GM19328 (cell line): ENCODE measurements around the gene CLEC11A.
"Not testable (repeated sequence)": the region's sequence is repeated elsewhere in the genome, so short reads cannot be mapped to it uniquely, and the experiment has no call there.

ENCODE experiments used
- ATAC-seq: cut with Tn5 transposase; IDR thresholded peaks from one replicate; pipeline ENCODE4 v1.9.1; 2021; ENCODE audit warnings: mild to moderate bottlenecking, moderate library complexity; ENCODE audit not compliant: unreplicated experiment

CLEC11A gene

DNA sequence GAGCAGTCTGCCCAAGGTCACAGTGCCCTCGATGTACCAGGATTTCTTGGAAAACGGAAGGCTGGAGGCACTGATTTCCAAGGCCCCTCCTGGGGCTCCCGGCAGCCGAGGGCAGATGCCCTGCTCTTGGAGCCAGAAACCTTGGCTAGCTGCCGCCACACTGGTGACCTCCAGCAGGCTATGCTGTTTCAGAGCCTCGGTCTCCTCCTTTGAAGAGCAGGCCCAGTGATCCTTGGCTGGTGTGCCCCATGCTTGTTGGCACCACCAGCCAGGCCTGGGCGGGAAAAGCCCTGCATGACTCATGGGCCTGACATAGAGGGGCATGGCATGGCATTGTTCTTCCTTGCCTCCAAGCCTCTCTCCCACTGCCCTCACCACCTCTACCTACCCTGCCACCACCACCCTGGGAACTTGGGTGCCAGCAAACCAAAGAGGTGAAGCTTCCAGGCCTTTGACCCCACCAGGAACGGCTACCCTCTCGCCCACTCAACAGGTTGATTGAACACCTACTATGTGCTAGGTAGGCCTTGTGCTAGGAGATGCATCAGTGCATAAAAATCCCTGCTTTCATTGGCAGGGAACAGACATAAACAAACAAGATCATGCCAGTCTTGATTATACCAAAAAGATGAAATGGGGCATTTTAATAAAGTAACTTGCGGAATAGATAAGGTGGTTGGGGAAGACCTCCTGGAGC lies 1.6 kb upstream of the CLEC11A start:
- no peak for ATAC-seq

DNA sequence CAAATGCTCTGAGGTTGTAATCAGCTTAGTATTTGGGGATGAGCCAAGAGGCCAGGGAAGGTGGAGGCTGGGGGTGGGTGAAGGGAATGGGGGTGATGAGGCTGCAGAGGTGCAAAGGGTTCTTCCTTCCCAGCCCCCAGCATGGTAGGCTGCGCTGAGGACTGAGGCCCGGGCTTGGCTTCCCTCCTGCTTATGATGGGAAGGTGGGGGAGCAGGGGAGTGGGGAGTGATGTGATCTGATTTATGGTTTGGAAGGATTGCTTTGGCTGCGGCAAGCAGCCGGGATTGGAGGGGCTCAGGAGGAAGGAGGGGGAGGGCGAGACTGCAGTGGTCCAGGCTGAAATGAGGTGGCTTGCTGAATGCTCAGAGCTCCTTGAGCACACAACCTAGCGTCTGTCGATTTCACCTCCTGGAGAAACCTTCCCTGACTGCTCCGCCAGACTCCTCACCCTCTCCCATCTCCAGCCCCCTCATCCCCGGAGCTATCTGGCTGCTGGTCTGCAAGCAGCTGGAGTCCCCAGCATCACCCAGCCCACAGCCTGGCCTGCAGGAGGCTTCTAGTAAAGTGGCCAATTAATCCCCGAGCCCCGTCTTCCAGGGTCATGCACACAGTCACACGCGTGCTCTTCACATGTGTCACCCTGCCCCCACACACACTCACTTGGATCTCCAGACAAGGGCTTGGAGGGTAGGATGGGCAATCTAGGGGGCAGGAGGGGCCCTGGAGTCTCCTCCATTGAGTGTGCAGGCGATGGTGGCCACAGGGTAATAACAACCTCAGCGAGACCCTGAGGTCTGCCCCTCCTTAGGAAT lies 757 bp upstream of the CLEC11A start:
- ATAC-seq: no peak

GRCh38 chr19:50723735-50724521 lies 764 bp downstream of the CLEC11A start:
- ATAC-seq: no peak

GRCh38 chr19:50724522-50725217 lies 1.5 kb downstream of the CLEC11A start:
- ATAC-seq: no peak

- no peak for ATAC-seq
Observed at GRCh38 chr19:50725218-50725910, 2.2 kb downstream of the CLEC11A start.

GRCh38 chr19:50725911-50726230 lies 2.7 kb downstream of the CLEC11A start:
- ATAC-seq: no peak

GRCh38 chr19:50728084-50728737 lies 5.0 kb downstream of the CLEC11A start:
- no peak for ATAC-seq

DNA sequence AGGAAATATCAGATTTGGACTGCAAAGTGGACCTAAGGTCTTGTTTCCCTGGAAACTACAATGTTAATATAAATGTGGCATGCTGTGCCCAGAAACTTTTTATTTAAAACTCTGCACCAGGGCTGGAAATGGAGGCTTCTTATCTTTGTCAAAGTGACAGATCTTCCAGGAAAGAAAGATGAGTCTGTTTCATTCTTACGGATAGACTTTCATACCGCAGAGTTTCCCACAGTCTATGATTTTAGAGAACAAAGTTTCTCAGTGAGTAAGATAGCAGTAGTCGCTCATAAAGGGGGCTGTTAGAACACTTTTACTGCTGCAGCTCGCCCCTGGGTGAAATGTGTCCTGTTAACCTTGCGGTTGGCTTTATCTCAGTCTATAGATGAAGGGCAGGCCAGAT lies 6.7 kb downstream of the CLEC11A start:
- ATAC-seq: no peak

DNA sequence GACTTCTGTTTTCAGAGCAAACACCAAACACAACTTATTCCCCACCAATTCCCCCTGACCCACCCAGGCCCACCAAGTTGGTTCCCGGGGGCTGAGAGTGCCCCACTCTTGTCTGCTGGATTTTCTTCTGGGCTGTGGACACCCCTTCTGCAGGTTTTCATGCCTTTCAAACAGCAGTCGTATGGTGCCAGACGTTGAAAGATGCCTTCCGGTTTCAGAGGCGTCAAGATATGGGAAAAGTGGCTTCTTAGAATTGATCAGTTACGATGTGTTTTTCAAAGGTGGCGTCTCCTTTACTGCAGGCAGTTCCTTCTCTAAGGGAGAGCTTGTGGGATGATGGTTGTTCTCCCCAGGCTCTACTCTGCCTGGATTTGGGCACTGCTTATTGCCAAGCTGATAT lies 12.7 kb downstream of the CLEC11A start:
- ATAC-seq: no peak

DNA sequence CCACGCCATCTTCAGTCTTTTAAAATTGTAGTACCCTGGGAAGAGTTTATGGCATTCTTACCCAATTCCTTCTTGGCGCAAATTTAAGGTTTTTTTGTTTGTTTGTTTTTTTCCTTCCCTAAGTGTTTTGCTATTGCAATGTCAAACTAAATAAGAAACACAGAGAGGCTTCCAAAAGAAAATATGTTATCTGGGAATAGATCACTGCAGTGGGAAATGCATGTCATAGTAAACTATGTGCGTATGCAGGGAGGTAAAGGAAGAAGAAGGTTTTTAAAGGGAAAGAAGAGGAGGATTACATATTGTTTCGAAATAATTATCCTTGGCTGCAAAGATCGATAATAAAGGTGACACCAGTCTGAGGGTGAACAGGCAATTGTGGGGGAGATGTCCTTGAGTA lies 13.2 kb downstream of the CLEC11A start:
- no peak for ATAC-seq

DNA sequence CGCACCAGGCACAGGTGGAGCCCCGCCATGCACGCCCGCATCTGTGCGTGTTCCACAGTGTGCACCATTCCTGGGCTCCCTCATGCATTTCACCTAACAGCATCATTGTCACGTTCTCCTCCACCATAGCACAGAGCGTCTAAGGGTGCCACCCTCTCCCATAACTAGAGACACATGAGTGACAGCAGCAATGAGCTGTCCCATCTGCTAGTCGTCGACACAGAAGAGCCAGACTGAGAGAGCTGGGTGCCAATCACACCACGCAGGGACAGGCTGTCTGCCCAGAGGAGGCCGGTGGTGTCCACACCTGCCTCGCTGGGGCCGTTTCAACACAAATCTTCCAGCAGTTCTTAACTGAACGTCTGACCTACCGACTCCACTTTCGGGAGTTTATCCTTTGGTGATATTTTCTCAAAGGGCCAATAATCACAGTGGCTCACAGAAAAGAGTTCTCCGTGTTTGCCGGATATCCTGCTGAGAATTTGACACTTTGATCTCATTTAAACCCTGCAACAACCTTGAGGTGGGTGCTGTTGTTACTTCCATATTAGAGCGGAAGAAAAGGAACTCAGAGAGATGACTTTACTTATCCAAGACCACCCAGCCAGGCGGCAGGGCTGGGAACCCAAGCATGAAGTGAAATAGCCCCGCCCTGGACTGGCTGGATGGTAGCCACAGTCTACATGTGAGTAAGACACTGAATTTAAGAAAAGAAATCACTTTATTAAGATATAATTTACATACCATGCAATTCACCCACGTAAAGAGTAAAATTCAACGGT lies 16.2 kb downstream of the CLEC11A start:
- no peak for ATAC-seq

GRCh38 chr19:50739914-50740426 lies 16.8 kb downstream of the CLEC11A start:
- no peak for ATAC-seq

DNA sequence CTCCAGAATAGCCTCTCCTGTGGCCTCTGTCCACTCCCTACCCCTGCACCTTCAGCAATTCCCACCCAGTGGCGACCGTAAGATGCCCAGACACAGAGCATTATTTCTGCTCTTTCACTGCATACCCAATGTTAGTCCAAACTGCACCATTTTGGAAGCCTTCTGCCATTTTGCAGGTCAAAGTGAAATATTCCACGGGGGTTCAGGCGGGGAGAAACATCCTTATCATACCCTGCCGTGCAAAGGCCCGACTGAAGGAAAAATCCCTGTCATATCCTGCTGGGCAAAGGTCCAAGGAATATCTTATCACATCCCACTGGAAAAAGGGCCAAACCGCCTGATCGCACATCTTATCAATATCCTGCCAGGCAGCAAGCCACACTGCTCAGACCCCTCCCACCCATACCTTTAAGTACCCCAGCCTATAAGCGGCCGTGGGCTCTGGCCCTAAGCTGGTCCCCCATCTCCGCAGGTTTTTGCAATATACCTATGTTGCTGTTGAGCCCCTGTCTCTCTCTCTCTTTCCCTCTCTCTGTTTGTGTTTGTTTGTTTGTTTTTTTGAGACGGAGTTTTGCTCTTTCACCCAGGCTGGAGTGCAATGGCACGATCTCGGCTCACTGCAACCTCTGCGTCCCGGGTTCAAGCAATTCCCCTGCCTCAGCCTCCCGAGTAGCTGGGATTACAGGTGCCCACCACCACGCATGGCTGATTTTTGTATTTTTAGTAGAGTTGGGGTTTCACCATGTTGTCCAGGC lies 18.2 kb downstream of the CLEC11A start:
- no peak for ATAC-seq

- no peak for ATAC-seq
Observed at GRCh38 chr19:50743537-50743936, 20.4 kb downstream of the CLEC11A start.

DNA sequence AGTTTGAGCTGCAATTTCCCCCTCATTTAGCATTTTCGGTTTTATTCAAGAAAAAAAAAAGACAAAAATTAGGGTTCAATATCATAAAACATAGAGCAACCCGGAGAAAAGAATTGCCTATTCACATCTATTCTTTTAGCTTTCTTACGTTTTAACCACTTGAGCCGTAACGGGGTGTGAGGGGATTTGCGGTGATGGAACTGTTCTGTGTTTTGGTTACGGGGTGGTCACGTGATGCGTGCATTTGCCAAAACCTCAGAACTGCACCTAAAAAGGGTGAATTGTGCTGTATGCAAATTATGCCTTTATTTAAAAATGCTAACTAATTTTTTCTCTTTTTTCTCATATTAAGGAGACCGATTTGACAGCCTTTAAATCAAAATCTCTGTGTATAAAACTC lies 22.1 kb downstream of the CLEC11A start:
- ATAC-seq: no peak

GRCh38 chr19:50747141-50747540 lies 24.0 kb downstream of the CLEC11A start:
- not testable (repeated sequence) for ATAC-seq

DNA sequence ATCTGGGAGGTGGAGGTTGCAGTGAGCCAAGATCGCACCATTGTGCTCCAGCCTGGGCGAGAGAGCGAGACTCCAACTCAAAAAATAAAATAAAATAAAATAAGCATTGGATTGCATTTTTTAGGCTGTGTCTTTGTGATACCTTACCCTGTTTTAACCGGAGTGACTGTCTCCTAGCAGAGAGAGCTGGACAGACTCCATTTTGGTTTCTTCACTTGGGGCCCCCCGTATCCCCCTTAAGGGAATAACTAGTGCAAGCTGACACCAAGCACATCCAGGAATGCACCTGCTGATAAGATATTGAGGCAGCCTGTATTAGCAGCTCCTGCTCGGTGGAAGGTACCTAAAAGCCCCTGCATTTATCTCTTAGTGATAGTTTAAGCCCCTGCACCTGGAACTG lies 26.3 kb downstream of the CLEC11A start:
- no peak for ATAC-seq

DNA sequence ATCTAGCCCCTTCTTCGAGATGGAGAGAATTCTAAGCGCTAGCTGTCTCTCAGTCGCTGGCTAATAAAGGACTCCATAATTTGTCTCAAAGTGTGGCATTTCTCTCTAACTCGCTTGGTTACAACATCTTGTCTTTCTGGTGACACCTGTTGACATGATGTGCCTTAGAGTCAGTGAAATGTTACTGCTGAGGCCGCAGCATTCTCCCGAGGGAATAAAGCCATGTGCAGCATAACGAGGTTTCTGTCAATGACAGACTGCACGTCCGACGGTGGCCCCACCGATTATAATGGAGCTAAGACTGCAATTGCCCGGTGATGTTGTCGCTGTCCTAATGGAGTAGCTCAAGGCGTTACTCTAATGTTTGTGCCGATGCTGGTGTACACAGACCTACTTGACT lies 26.8 kb downstream of the CLEC11A start:
- no peak for ATAC-seq
